GM12875 (cell line): Measurements from ENCODE around the gene CITED4.

Source experiments
- H3K4me3 ChIP-seq: one replicate; pipeline ENCODE4 v1.5.1; 2011; ENCODE audit warnings: low read depth, low read length, control low read depth
- CTCF ChIP-seq: IDR thresholded peaks from 2 replicates; pipeline ENCODE4 v1.5.1; 2011; ENCODE audit warnings: low read depth, mild to moderate bottlenecking, control low read depth, inconsistent platforms, low read length, moderate library complexity, borderline replicate concordance; ENCODE audit not compliant: insufficient read depth

The CITED4 gene

GRCh38 chr1:40876891-40877290 is 14.7 kb upstream of the CITED4 start:
- TF ChIP-seq CTCF, result no peak
- H3K4me3 ChIP-seq, result no peak overlapping the region

GRCh38 chr1:40876436-40876761 is 14.2 kb upstream of the CITED4 start:
- H3K4me3 ChIP-seq, result no peak overlapping the region
- no peak for TF ChIP-seq CTCF

- TF ChIP-seq CTCF, result no peak
- H3K4me3 ChIP-seq, result no peak overlapping the region
Measured at GRCh38 chr1:40873863-40874472, 11.8 kb upstream of the CITED4 start.

GRCh38 chr1:40872276-40872675 is 10.1 kb upstream of the CITED4 start:
- TF ChIP-seq CTCF, result no peak
- H3K4me3 ChIP-seq, result no peak overlapping the region

GRCh38 chr1:40870135-40870728 is 8.1 kb upstream of the CITED4 start:
- no peak for TF ChIP-seq CTCF
- no peak overlapping the region for H3K4me3 ChIP-seq

- no peak overlapping the region for H3K4me3 ChIP-seq
- TF ChIP-seq CTCF, result no peak
Measured at GRCh38 chr1:40868051-40868723, 6.0 kb upstream of the CITED4 start.
